ENCODE data around the gene ROCK2.

ROCK2 gene

GRCh38 chr2:11292464-11293255, 51.8 kb downstream of the ROCK2 start:
- Histone ChIP-seq H3K4me1 (ENCODE audit: control insufficient read depth, low read depth, low read length) (no peaks in the 10 kb centered on the region), H2AK5ac (ENCODE audit: low read length) (no peak overlapping the region), H3K4me3 (ENCODE audit: low read length) (no peak overlapping the region), H3K27ac (ENCODE audit: low read depth, low read length) (no peak overlapping the region), H3K4me2 (ENCODE audit: low read length) (no peak overlapping the region), H3K79me1 (ENCODE audit: low read length) (peaks cover 2% of the 10 kb centered on the region), H4K5ac (ENCODE audit: low read length) (no peak overlapping the region), H2BK5ac (ENCODE audit: low read length) (no peak overlapping the region), H3K36me3 (ENCODE audit: control insufficient read depth, insufficient read depth, low read length) (no peaks in the 10 kb centered on the region), H3K23ac (ENCODE audit: low read length) (no peak overlapping the region), H3K79me2 (ENCODE audit: control insufficient read depth, insufficient read depth, low read length) (peaks cover 21% of the 10 kb centered on the region), H2BK120ac (ENCODE audit: low read depth, low read length) (no peak overlapping the region), H3K18ac (ENCODE audit: low read length) (no peak overlapping the region), H3K56ac (ENCODE audit: low read length) (no peak overlapping the region), H3K9ac (ENCODE audit: low read length) (no peak overlapping the region), H4K8ac (ENCODE audit: low read depth, low read length) (no peak overlapping the region), H3K27me3 (ENCODE audit: insufficient read depth, low read length, poor library complexity) (no peaks in the 10 kb centered on the region), H2BK15ac (replicated peaks; ENCODE audit: low read depth) (no peak overlapping the region), H3K4ac (ENCODE audit: low read depth, low read length) (no peak overlapping the region)
- DNase-seq = peak; percentile 83
- no CpG with 5 or more reads among the region's 3 CpGs for WGBS (ENCODE audit: extremely low coverage, insufficient coverage, low lambda C conversion rate)

DNA sequence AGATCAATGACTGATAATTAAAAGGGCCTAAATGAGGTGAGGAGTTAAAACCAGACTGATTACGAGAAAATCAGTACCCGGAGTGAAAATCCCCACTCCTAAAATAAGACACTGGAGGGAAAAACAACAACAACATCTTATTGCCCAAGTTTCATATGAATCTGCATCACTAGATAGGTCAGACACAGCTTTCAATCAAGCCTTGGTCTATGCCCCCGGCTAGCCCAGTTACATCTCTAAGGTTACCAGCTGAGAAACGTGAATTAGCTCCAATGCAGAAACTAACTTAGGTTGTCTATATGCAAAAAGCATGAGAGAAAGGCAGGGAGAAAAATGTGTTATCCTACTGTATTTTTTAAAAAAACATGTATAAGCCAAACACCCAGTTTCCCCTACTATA, 53.7 kb downstream of the ROCK2 start:
- Histone ChIP-seq H4K8ac (ENCODE audit: low read depth, low read length) (no peak overlapping the region), H2BK120ac (ENCODE audit: low read depth, low read length) (no peak overlapping the region), H2BK5ac (ENCODE audit: low read length) (no peak overlapping the region), H3K36me3 (ENCODE audit: control insufficient read depth, insufficient read depth, low read length) (no peaks in the 10 kb centered on the region), H2AK5ac (ENCODE audit: low read length) (no peak overlapping the region), H3K56ac (ENCODE audit: low read length) (no peak overlapping the region), H3K18ac (ENCODE audit: low read length) (no peak overlapping the region), H3K23ac (ENCODE audit: low read length) (no peak overlapping the region), H3K4me3 (ENCODE audit: low read length) (no peak overlapping the region), H4K5ac (ENCODE audit: low read length) (no peak overlapping the region), H3K79me2 (ENCODE audit: control insufficient read depth, insufficient read depth, low read length) (peaks cover 19% of the 10 kb centered on the region), H3K79me1 (ENCODE audit: low read length) (peaks cover 2% of the 10 kb centered on the region), H3K27me3 (ENCODE audit: insufficient read depth, low read length, poor library complexity) (no peaks in the 10 kb centered on the region), H3K9ac (ENCODE audit: low read length) (no peak overlapping the region), H3K27ac (ENCODE audit: low read depth, low read length) (no peak overlapping the region), H3K4me2 (ENCODE audit: low read length) (no peak overlapping the region), H2BK15ac (replicated peaks; ENCODE audit: low read depth) (no peak overlapping the region), H3K4ac (ENCODE audit: low read depth, low read length) (no peak overlapping the region), H3K4me1 (ENCODE audit: control insufficient read depth, low read depth, low read length) (no peaks in the 10 kb centered on the region)
- WGBS (ENCODE audit: extremely low coverage, insufficient coverage, low lambda C conversion rate) = no CpG with 5 or more reads among the region's 4 CpGs
- no peak for DNase-seq

GRCh38 chr2:11290211-11290610, 54.2 kb downstream of the ROCK2 start:
- no CpG with 5 or more reads among the region's 3 CpGs for WGBS (ENCODE audit: extremely low coverage, insufficient coverage, low lambda C conversion rate)
- H4K8ac ChIP-seq (ENCODE audit: low read depth, low read length) = no peak overlapping the region

DNA sequence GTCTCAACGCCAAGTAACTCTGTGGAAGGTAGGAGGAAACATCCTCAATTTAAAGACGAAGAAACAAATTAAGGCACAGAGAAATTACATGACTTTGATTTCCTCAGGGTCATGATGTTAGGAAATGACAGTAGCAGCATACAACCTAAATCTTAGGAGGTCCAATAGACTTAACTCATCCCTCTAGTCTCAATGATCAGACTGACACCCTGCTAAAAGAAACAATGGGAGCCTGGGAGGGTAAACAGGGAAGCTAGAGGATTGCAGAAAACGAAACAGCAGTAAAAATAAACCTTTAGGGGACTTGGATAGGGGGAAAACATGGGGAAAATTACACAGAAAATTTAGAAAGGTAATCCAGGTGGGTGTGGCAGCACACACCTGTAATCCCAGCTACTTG, 56.0 kb downstream of the ROCK2 start:
- no peak overlapping the region for H2BK120ac ChIP-seq (ENCODE audit: low read depth, low read length)
- no peak overlapping the region for H3K23ac ChIP-seq (ENCODE audit: low read length)
- H2BK5ac ChIP-seq (ENCODE audit: low read length) = no peak overlapping the region
- H3K27me3 ChIP-seq (ENCODE audit: insufficient read depth, low read length, poor library complexity) = no peaks in the 10 kb centered on the region
- peaks cover 13% of the 10 kb centered on the region for H3K79me2 ChIP-seq (ENCODE audit: control insufficient read depth, insufficient read depth, low read length)
- no peak overlapping the region for H3K27ac ChIP-seq (ENCODE audit: low read depth, low read length)
- peaks cover 2% of the 10 kb centered on the region for H3K79me1 ChIP-seq (ENCODE audit: low read length)
- no CpG with 5 or more reads among the region's 3 CpGs for WGBS (ENCODE audit: extremely low coverage, insufficient coverage, low lambda C conversion rate)
- H3K9ac ChIP-seq (ENCODE audit: low read length) = no peak overlapping the region
- H3K4ac ChIP-seq (ENCODE audit: low read depth, low read length) = no peak overlapping the region
- H3K18ac ChIP-seq (ENCODE audit: low read length) = no peak overlapping the region
- DNase-seq = peak; percentile 35
- no peak overlapping the region for H2AK5ac ChIP-seq (ENCODE audit: low read length)
- H3K36me3 ChIP-seq (ENCODE audit: control insufficient read depth, insufficient read depth, low read length) = no peaks in the 10 kb centered on the region
- no peak overlapping the region for H3K56ac ChIP-seq (ENCODE audit: low read length)
- no peaks in the 10 kb centered on the region for H3K4me1 ChIP-seq (ENCODE audit: control insufficient read depth, low read depth, low read length)
- H4K5ac ChIP-seq (ENCODE audit: low read length) = no peak overlapping the region
- no peak overlapping the region for H3K4me3 ChIP-seq (ENCODE audit: low read length)
- no peak overlapping the region for H4K8ac ChIP-seq (ENCODE audit: low read depth, low read length)
- H2BK15ac ChIP-seq (replicated peaks; ENCODE audit: low read depth) = no peak overlapping the region
- H3K4me2 ChIP-seq (ENCODE audit: low read length) = no peak overlapping the region

More at GRCh38 chr2:11290211-11290610, 54.2 kb downstream of the ROCK2 start:
- Histone ChIP-seq H3K27ac (ENCODE audit: low read depth, low read length) (no peak overlapping the region), H2BK5ac (ENCODE audit: low read length) (no peak overlapping the region), H3K4me1 (ENCODE audit: control insufficient read depth, low read depth, low read length) (no peaks in the 10 kb centered on the region), H3K23ac (ENCODE audit: low read length) (no peak overlapping the region), H3K4me2 (ENCODE audit: low read length) (no peak overlapping the region), H4K5ac (ENCODE audit: low read length) (no peak overlapping the region), H3K27me3 (ENCODE audit: insufficient read depth, low read length, poor library complexity) (no peaks in the 10 kb centered on the region), H3K56ac (ENCODE audit: low read length) (no peak overlapping the region), H3K79me2 (ENCODE audit: control insufficient read depth, insufficient read depth, low read length) (peaks cover 17% of the 10 kb centered on the region), H2BK15ac (replicated peaks; ENCODE audit: low read depth) (no peak overlapping the region), H3K4me3 (ENCODE audit: low read length) (no peak overlapping the region), H3K9ac (ENCODE audit: low read length) (no peak overlapping the region), H3K18ac (ENCODE audit: low read length) (no peak overlapping the region), H3K4ac (ENCODE audit: low read depth, low read length) (no peak overlapping the region), H3K36me3 (ENCODE audit: control insufficient read depth, insufficient read depth, low read length) (no peaks in the 10 kb centered on the region), H2AK5ac (ENCODE audit: low read length) (no peak overlapping the region), H2BK120ac (ENCODE audit: low read depth, low read length) (no peak overlapping the region), H3K79me1 (ENCODE audit: low read length) (peaks cover 2% of the 10 kb centered on the region)
- no peak for DNase-seq

GRCh38 chr2:11286749-11287148, 57.7 kb downstream of the ROCK2 start:
- Histone ChIP-seq H3K79me2 (ENCODE audit: control insufficient read depth, insufficient read depth, low read length) (peaks cover 10% of the 10 kb centered on the region), H3K4ac (ENCODE audit: low read depth, low read length) (no peak overlapping the region), H3K36me3 (ENCODE audit: control insufficient read depth, insufficient read depth, low read length) (no peaks in the 10 kb centered on the region), H4K5ac (ENCODE audit: low read length) (no peak overlapping the region), H2BK120ac (ENCODE audit: low read depth, low read length) (no peak overlapping the region), H3K4me3 (ENCODE audit: low read length) (no peak overlapping the region), H2AK5ac (ENCODE audit: low read length) (no peak overlapping the region), H3K79me1 (ENCODE audit: low read length) (peaks cover 2% of the 10 kb centered on the region), H3K9ac (ENCODE audit: low read length) (no peak overlapping the region), H3K27ac (ENCODE audit: low read depth, low read length) (no peak overlapping the region), H3K18ac (ENCODE audit: low read length) (no peak overlapping the region), H2BK15ac (replicated peaks; ENCODE audit: low read depth) (no peak overlapping the region), H3K27me3 (ENCODE audit: insufficient read depth, low read length, poor library complexity) (no peaks in the 10 kb centered on the region), H2BK5ac (ENCODE audit: low read length) (no peak overlapping the region), H3K56ac (ENCODE audit: low read length) (no peak overlapping the region), H3K4me2 (ENCODE audit: low read length) (no peak overlapping the region), H3K4me1 (ENCODE audit: control insufficient read depth, low read depth, low read length) (no peaks in the 10 kb centered on the region), H4K8ac (ENCODE audit: low read depth, low read length) (no peak overlapping the region), H3K23ac (ENCODE audit: low read length) (no peak overlapping the region)
- no CpG with 5 or more reads among the region's 1 CpG for whole genome bisulfite sequencing (ENCODE audit: extremely low coverage, insufficient coverage, low lambda C conversion rate)
- no peak for DNase-seq

GRCh38 chr2:11286323-11286722, 58.1 kb downstream of the ROCK2 start:
- no peak overlapping the region for H3K4me3 ChIP-seq (ENCODE audit: low read length)
- no peak overlapping the region for H2AK5ac ChIP-seq (ENCODE audit: low read length)
- H3K23ac ChIP-seq (ENCODE audit: low read length) = no peak overlapping the region
- no peak overlapping the region for H2BK15ac ChIP-seq (replicated peaks; ENCODE audit: low read depth)
- no peak overlapping the region for H2BK120ac ChIP-seq (ENCODE audit: low read depth, low read length)
- H4K8ac ChIP-seq (ENCODE audit: low read depth, low read length) = no peak overlapping the region
- H3K18ac ChIP-seq (ENCODE audit: low read length) = no peak overlapping the region
- H3K56ac ChIP-seq (ENCODE audit: low read length) = no peak overlapping the region
- no peak overlapping the region for H3K4ac ChIP-seq (ENCODE audit: low read depth, low read length)
- no peak overlapping the region for H3K9ac ChIP-seq (ENCODE audit: low read length)
- H3K79me1 ChIP-seq (ENCODE audit: low read length) = peaks cover 2% of the 10 kb centered on the region
- no peaks in the 10 kb centered on the region for H3K27me3 ChIP-seq (ENCODE audit: insufficient read depth, low read length, poor library complexity)
- no peaks in the 10 kb centered on the region for H3K4me1 ChIP-seq (ENCODE audit: control insufficient read depth, low read depth, low read length)
- H3K79me2 ChIP-seq (ENCODE audit: control insufficient read depth, insufficient read depth, low read length) = peaks cover 8% of the 10 kb centered on the region
- H3K27ac ChIP-seq (ENCODE audit: low read depth, low read length) = no peak overlapping the region
- no peak for DNase-seq
- H3K36me3 ChIP-seq (ENCODE audit: control insufficient read depth, insufficient read depth, low read length) = no peaks in the 10 kb centered on the region
- no peak overlapping the region for H2BK5ac ChIP-seq (ENCODE audit: low read length)
- H4K5ac ChIP-seq (ENCODE audit: low read length) = no peak overlapping the region
- no peak overlapping the region for H3K4me2 ChIP-seq (ENCODE audit: low read length)

Measured in mesendoderm (in vitro differentiated cells).